HL-60 (cell line): Measurements from ENCODE around the gene ALKBH8.

ENCODE experiments used
- TF ChIP-seq, protein P1 (sequence below): IDR thresholded peaks from 2 replicates; pipeline ENCODE4 v1.6.1; 2012; ENCODE audit warnings: low read depth; ENCODE audit not compliant: insufficient replicate concordance
- TF ChIP-seq, protein P2 (sequence below): IDR thresholded peaks from one replicate; pipeline ENCODE4 v1.5.1; 2011; ENCODE audit warnings: low read length, control low read depth, inconsistent platforms; ENCODE audit not compliant: insufficient read depth

DNA sequence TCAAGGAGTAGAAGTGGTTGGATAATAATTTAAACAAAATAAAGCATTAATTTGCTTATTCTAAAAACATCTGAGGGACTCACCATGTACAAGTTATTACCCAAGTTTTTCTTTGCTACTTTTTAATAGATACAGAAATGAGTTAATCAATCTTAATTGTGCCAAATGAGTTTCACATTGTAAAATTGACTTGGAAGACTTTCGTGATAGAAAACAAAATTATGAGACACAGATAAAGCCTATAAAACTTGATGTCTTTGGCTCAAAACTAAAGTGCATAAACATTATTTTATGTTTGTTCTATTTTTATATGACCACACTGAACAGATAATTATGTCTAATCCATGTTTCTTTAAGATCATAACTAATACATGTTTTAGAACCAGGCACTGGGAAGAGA, 97.8 kb downstream of the ALKBH8 start:
- TF ChIP-seq, protein P1, sequence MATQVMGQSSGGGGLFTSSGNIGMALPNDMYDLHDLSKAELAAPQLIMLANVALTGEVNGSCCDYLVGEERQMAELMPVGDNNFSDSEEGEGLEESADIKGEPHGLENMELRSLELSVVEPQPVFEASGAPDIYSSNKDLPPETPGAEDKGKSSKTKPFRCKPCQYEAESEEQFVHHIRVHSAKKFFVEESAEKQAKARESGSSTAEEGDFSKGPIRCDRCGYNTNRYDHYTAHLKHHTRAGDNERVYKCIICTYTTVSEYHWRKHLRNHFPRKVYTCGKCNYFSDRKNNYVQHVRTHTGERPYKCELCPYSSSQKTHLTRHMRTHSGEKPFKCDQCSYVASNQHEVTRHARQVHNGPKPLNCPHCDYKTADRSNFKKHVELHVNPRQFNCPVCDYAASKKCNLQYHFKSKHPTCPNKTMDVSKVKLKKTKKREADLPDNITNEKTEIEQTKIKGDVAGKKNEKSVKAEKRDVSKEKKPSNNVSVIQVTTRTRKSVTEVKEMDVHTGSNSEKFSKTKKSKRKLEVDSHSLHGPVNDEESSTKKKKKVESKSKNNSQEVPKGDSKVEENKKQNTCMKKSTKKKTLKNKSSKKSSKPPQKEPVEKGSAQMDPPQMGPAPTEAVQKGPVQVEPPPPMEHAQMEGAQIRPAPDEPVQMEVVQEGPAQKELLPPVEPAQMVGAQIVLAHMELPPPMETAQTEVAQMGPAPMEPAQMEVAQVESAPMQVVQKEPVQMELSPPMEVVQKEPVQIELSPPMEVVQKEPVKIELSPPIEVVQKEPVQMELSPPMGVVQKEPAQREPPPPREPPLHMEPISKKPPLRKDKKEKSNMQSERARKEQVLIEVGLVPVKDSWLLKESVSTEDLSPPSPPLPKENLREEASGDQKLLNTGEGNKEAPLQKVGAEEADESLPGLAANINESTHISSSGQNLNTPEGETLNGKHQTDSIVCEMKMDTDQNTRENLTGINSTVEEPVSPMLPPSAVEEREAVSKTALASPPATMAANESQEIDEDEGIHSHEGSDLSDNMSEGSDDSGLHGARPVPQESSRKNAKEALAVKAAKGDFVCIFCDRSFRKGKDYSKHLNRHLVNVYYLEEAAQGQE, result no peak
- TF ChIP-seq, protein P2, sequence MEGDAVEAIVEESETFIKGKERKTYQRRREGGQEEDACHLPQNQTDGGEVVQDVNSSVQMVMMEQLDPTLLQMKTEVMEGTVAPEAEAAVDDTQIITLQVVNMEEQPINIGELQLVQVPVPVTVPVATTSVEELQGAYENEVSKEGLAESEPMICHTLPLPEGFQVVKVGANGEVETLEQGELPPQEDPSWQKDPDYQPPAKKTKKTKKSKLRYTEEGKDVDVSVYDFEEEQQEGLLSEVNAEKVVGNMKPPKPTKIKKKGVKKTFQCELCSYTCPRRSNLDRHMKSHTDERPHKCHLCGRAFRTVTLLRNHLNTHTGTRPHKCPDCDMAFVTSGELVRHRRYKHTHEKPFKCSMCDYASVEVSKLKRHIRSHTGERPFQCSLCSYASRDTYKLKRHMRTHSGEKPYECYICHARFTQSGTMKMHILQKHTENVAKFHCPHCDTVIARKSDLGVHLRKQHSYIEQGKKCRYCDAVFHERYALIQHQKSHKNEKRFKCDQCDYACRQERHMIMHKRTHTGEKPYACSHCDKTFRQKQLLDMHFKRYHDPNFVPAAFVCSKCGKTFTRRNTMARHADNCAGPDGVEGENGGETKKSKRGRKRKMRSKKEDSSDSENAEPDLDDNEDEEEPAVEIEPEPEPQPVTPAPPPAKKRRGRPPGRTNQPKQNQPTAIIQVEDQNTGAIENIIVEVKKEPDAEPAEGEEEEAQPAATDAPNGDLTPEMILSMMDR, result no peak
